Duodenal mucosa (tissue), 2 donors: ENCODE measurements around the gene CACNA1H.

Source experiments
- H3K27ac ChIP-seq: one replicate; pipeline ENCODE4 v1.7.0; 2013; ENCODE audit warnings: low read depth, low read length
- H3K27me3 ChIP-seq, 2 donors: one replicate each; pipeline ENCODE4 v1.7.0; 2013; ENCODE audit warnings: low read length in 2 of 2, control low read depth in 1 of 2; ENCODE audit not compliant: insufficient read depth in 2 of 2, control insufficient read depth in 1 of 2
- H3K36me3 ChIP-seq, 2 donors: one replicate each; pipeline ENCODE4 v1.7.0; 2013; ENCODE audit warnings: low read length in 2 of 2, control low read depth in 1 of 2; ENCODE audit not compliant: insufficient read depth in 2 of 2, control insufficient read depth in 1 of 2
- H3K4me1 ChIP-seq, 2 donors: one replicate each; pipeline ENCODE4 v1.7.0; 2013; ENCODE audit warnings: low read length in 2 of 2, control low read depth in 1 of 2; ENCODE audit not compliant: insufficient read depth in 2 of 2, control insufficient read depth in 1 of 2
- H3K4me3 ChIP-seq, 2 donors: one replicate each; pipeline ENCODE4 v1.7.0; 2013; ENCODE audit warnings: low read length in 2 of 2, low read depth in 1 of 2
- H3K9ac ChIP-seq, 2 donors: one replicate each; pipeline ENCODE4 v1.7.0; 2013; ENCODE audit warnings: low read length in 2 of 2, low read depth in 1 of 2
- H3K9me3 ChIP-seq, 2 donors: one replicate each; pipeline ENCODE4 v1.7.0; 2013; ENCODE audit warnings: low read length in 2 of 2, control low read depth in 1 of 2; ENCODE audit not compliant: control insufficient read depth in 1 of 2

Gene CACNA1H

GRCh38 chr16:1140582-1141162, 12.2 kb upstream of the CACNA1H start:
- Histone ChIP-seq H3K9me3 (no peaks in the 10 kb centered on the region), H3K27me3 (no peaks in the 10 kb centered on the region), H3K4me3 (no peak overlapping the region), H3K4me1 (no peaks in the 10 kb centered on the region), H3K36me3 (no peaks in the 10 kb centered on the region), H3K9ac (no peak overlapping the region), H3K27ac (no peak overlapping the region)

GRCh38 chr16:1141191-1141590, 11.7 kb upstream of the CACNA1H start:
- H3K9ac ChIP-seq, result no peak overlapping the region
- no peak overlapping the region for H3K27ac ChIP-seq
- H3K4me3 ChIP-seq, result no peak overlapping the region
- H3K4me1 ChIP-seq, result no peaks in the 10 kb centered on the region
- no peaks in the 10 kb centered on the region for H3K27me3 ChIP-seq
- no peaks in the 10 kb centered on the region for H3K36me3 ChIP-seq
- H3K9me3 ChIP-seq, result no peaks in the 10 kb centered on the region

- Histone ChIP-seq H3K9me3 (no peaks in the 10 kb centered on the region), H3K36me3 (no peaks in the 10 kb centered on the region), H3K4me3 (no peak overlapping the region), H3K4me1 (no peaks in the 10 kb centered on the region), H3K9ac (no peak overlapping the region), H3K27ac (no peak overlapping the region), H3K27me3 (no peaks in the 10 kb centered on the region)
Observed at GRCh38 chr16:1141716-1142115, 11.2 kb upstream of the CACNA1H start.

- Histone ChIP-seq H3K9ac (no peak overlapping the region), H3K27me3 (no peaks in the 10 kb centered on the region), H3K9me3 (peaks cover 0 to 1% of the 10 kb centered on the region in 2 donors), H3K36me3 (no peaks in the 10 kb centered on the region), H3K4me1 (no peaks in the 10 kb centered on the region), H3K27ac (no peak overlapping the region), H3K4me3 (no peak overlapping the region)
Observed at GRCh38 chr16:1142911-1143310, 10.0 kb upstream of the CACNA1H start.

GRCh38 chr16:1143761-1144450, 9.0 kb upstream of the CACNA1H start:
- no peak overlapping the region for H3K4me3 ChIP-seq
- no peak overlapping the region for H3K27ac ChIP-seq
- peaks cover 0 to 3% of the 10 kb centered on the region in 2 donors for H3K9me3 ChIP-seq
- no peaks in the 10 kb centered on the region for H3K27me3 ChIP-seq
- H3K36me3 ChIP-seq, result no peaks in the 10 kb centered on the region
- H3K4me1 ChIP-seq, result no peaks in the 10 kb centered on the region
- H3K9ac ChIP-seq, result no peak overlapping the region

- peaks cover 0 to 3% of the 10 kb centered on the region in 2 donors for H3K9me3 ChIP-seq
- H3K27ac ChIP-seq, result no peak overlapping the region
- no peaks in the 10 kb centered on the region for H3K4me1 ChIP-seq
- H3K4me3 ChIP-seq, result no peak overlapping the region
- H3K27me3 ChIP-seq, result no peaks in the 10 kb centered on the region
- H3K9ac ChIP-seq, result no peak overlapping the region
- no peaks in the 10 kb centered on the region for H3K36me3 ChIP-seq
Observed at GRCh38 chr16:1144476-1145382, 8.2 kb upstream of the CACNA1H start.

- Histone ChIP-seq H3K27ac (no peak overlapping the region), H3K4me1 (no peaks in the 10 kb centered on the region), H3K36me3 (no peaks in the 10 kb centered on the region), H3K27me3 (no peaks in the 10 kb centered on the region), H3K9me3 (peaks cover 0 to 3% of the 10 kb centered on the region in 2 donors), H3K9ac (no peak overlapping the region), H3K4me3 (no peak overlapping the region)
Observed at GRCh38 chr16:1145383-1146100, 7.4 kb upstream of the CACNA1H start.

- Histone ChIP-seq H3K4me3 (no peak overlapping the region), H3K4me1 (peaks cover 0 to 1% of the 10 kb centered on the region in 2 donors), H3K27me3 (no peaks in the 10 kb centered on the region), H3K27ac (no peak overlapping the region), H3K9me3 (peaks cover 0 to 3% of the 10 kb centered on the region in 2 donors), H3K9ac (no peak overlapping the region), H3K36me3 (no peaks in the 10 kb centered on the region)
Observed at GRCh38 chr16:1146409-1146808, 6.5 kb upstream of the CACNA1H start.

- Histone ChIP-seq H3K9ac (no peak overlapping the region), H3K9me3 (peaks cover 0 to 3% of the 10 kb centered on the region in 2 donors), H3K27me3 (peaks cover 4% of the 10 kb centered on the region in 2 donors), H3K4me1 (peaks cover 0 to 8% of the 10 kb centered on the region in 2 donors), H3K36me3 (no peaks in the 10 kb centered on the region), H3K27ac (no peak overlapping the region), H3K4me3 (no peak overlapping the region)
Observed at GRCh38 chr16:1147027-1147426, 5.9 kb upstream of the CACNA1H start.
